Measurements from ENCODE around the gene SLC6A1. TPM values are rescaled to one million over a fixed set of nuclear protein-coding genes. Genes with fewer than 3 reads are reported as not detected.
A peak's percentile ranks its signal among the peaks of the same experiment; 100 is the strongest.

Gene SLC6A1
- total RNA-seq, 1 donor from 2014 or later, result not detected

- Mint-ChIP-seq H3K27me3 (peaks cover 1% of the 10 kb centered on the region), H3K36me3 (ENCODE audit: low read depth) (no peaks in the 10 kb centered on the region), H3K27ac (no peak overlapping the region), H3K4me3 (no peak overlapping the region), H3K4me1 (no peaks in the 10 kb centered on the region), H3K9me3 (no peaks in the 10 kb centered on the region)
- intact Hi-C loops (cut with micrococcal nuclease), result no loop called here
- DNase-seq, result no peak
These were observed 92.1 kb downstream of the SLC6A1 start for GRCh38 chr3:11084677-11085076.

- H3K27ac Mint-ChIP-seq, result no peak overlapping the region
- no peak overlapping the region for H3K4me3 Mint-ChIP-seq
- H3K36me3 Mint-ChIP-seq (ENCODE audit: low read depth), result no peaks in the 10 kb centered on the region
- no peaks in the 10 kb centered on the region for H3K9me3 Mint-ChIP-seq
- no peaks in the 10 kb centered on the region for H3K4me1 Mint-ChIP-seq
- peak; percentile 34 for DNase-seq
- H3K27me3 Mint-ChIP-seq, result peaks cover 1% of the 10 kb centered on the region
- intact Hi-C loops (cut with micrococcal nuclease), result no loop called here
These were observed 92.7 kb downstream of the SLC6A1 start for GRCh38 chr3:11085093-11085840.

DNA sequence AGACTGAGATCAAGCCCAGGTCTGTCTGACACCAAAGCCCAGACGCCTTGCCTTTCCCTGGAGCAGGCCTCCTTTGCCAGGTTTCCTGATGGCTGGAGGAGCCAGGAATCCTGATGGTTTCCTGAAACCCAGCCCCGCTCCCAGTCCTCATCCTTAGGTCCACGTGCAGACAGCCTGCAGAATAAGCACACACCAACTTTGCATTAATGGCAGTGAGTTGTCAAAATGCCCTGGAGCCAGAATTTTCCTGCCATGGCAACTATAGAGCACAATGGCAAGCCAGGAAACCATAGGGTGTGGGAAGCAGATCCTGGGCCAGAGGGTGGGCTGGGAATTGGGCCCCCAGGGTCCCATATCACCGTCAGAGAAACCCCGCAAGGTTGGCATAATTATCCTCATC is 94.3 kb downstream of the SLC6A1 start:
- peaks cover 1% of the 10 kb centered on the region for H3K27me3 Mint-ChIP-seq
- H3K4me3 Mint-ChIP-seq, result no peak overlapping the region
- no peak overlapping the region for H3K27ac Mint-ChIP-seq
- H3K9me3 Mint-ChIP-seq, result no peaks in the 10 kb centered on the region
- H3K36me3 Mint-ChIP-seq (ENCODE audit: low read depth), result no peaks in the 10 kb centered on the region
- peak; percentile 30 for DNase-seq
- H3K4me1 Mint-ChIP-seq, result no peaks in the 10 kb centered on the region
- intact Hi-C loops (cut with micrococcal nuclease), result no loop called here

DNA sequence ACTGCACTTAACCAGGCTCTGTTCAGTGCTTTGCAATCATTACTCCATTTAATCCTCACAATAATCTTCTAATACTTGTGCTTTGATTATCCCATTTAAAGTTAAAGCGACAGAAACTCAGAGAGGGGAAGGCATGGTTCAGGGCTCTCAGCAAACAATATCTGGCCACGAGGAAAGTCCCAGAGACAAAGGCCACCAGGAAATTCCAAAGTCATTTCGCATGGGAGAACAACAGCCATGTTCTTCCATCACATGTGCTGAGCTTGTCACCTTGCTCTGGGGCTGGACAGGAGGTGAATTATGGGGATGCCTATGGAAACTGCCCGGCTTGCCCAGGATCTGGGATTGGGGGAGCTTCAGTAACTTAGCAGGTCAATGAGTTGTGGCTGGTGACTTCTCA is 95.5 kb downstream of the SLC6A1 start:
- no peak for DNase-seq
- Mint-ChIP-seq H3K27me3 (peaks cover 1% of the 10 kb centered on the region), H3K36me3 (ENCODE audit: low read depth) (no peaks in the 10 kb centered on the region), H3K4me1 (no peaks in the 10 kb centered on the region), H3K4me3 (no peak overlapping the region), H3K9me3 (no peaks in the 10 kb centered on the region), H3K27ac (no peak overlapping the region)
- intact Hi-C loops (cut with micrococcal nuclease), result no loop called here

DNA sequence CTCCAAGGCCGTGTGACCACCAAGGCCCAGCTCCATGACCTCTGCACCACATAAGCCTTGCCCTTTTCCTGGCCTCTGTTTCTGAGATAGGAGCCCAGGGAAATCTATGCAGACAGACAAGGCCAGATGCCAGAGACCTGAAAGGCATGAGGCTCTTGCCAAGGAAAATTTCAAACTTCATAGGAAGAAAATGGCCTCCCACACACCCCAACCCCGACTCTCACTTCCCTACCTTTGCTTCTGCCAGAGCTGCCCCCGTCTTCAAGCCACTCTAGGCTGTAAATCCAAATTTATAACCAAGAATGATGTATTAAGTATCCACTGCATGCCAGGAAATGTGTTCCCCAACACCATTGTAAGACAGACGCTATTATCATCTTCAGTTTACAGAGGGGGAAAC is 96.3 kb downstream of the SLC6A1 start:
- Mint-ChIP-seq H3K27me3 (peaks cover 1% of the 10 kb centered on the region), H3K4me1 (no peaks in the 10 kb centered on the region), H3K9me3 (no peaks in the 10 kb centered on the region), H3K4me3 (no peak overlapping the region), H3K36me3 (ENCODE audit: low read depth) (no peaks in the 10 kb centered on the region), H3K27ac (no peak overlapping the region)
- intact Hi-C loops (cut with micrococcal nuclease), result no loop called here
- no peak for DNase-seq

Other genes starting within 250 kb of the SLC6A1 start
- not detected in 2 replicates for gene SLC6A11, start 176.5 kb upstream of the SLC6A1 start, total RNA-seq
- gene HRH1, start 161.7 kb downstream of the SLC6A1 start, total RNA-seq, result 0.42 and 0.52 TPM in 2 replicates